Mesothelial cell of epicardium (in vitro differentiated cells): Measurements from ENCODE around the gene IL23R. TPM values are rescaled to one million over a fixed set of nuclear protein-coding genes. Genes with fewer than 3 reads are reported as not detected.

ENCODE experiments used
- DNase-seq, 2 experiments: peaks; one replicate each; pipeline ENCODE4 v3.0.0; 2021; ENCODE audit warnings: low spot score in 2 of 2; ENCODE audit not compliant: unreplicated experiment in 2 of 2
- H3K27ac Mint-ChIP-seq: 2 replicates; pipeline ENCODE4 v1.8.0; 2021; ENCODE audit warnings: mixed read lengths
- H3K27me3 Mint-ChIP-seq: 2 replicates; pipeline ENCODE4 v1.8.0; 2021; ENCODE audit warnings: low read depth, mixed read lengths
- H3K36me3 Mint-ChIP-seq: 2 replicates; pipeline ENCODE4 v1.8.0; 2021; ENCODE audit warnings: mixed read lengths
- H3K4me1 Mint-ChIP-seq: 2 replicates; pipeline ENCODE4 v1.8.0; 2021; ENCODE audit warnings: mixed read lengths
- H3K4me3 Mint-ChIP-seq: 2 replicates; pipeline ENCODE4 v1.8.0; 2021; ENCODE audit warnings: mild to moderate bottlenecking, moderate library complexity, mixed read lengths
- H3K9me3 Mint-ChIP-seq: 2 replicates; pipeline ENCODE4 v1.8.0; 2021; ENCODE audit warnings: mixed read lengths
- CTCF ChIP-seq: fragments of 200-600 bp; sonication (generic); IDR thresholded peaks from one replicate; pipeline ENCODE4 v1.5.0; 2021; ENCODE audit warnings: antibody characterized with exemption; ENCODE audit not compliant: unreplicated experiment
- total RNA-seq: library from RNA; stranded (reverse); gene quantifications from 3 replicates; pipeline ENCODE4 v1.2.1, GENCODE V29; 2021

IL23R gene
- total RNA-seq, 1 donor from 2014 or later = 0.09 TPM

- Mint-ChIP-seq H3K27ac (no peak overlapping the region), H3K9me3 (no peaks in the 10 kb centered on the region), H3K4me3 (no peak overlapping the region), H3K36me3 (no peaks in the 10 kb centered on the region), H3K27me3 (no peaks in the 10 kb centered on the region), H3K4me1 (peaks cover 3% of the 10 kb centered on the region)
- DNase-seq = no peak
- no peak for TF ChIP-seq CTCF
These were observed 97.9 kb downstream of the IL23R start for GRCh38 chr1:67264152-67264551.

GRCh38 chr1:67264899-67265298 lies 98.6 kb downstream of the IL23R start:
- H3K27me3 Mint-ChIP-seq = no peaks in the 10 kb centered on the region
- H3K36me3 Mint-ChIP-seq = no peaks in the 10 kb centered on the region
- TF ChIP-seq CTCF = no peak
- no peak overlapping the region for H3K4me3 Mint-ChIP-seq
- H3K9me3 Mint-ChIP-seq = no peaks in the 10 kb centered on the region
- no peak overlapping the region for H3K27ac Mint-ChIP-seq
- DNase-seq = no peak
- H3K4me1 Mint-ChIP-seq = peaks cover 3% of the 10 kb centered on the region

- H3K4me1 Mint-ChIP-seq = no peaks in the 10 kb centered on the region
- H3K27me3 Mint-ChIP-seq = peaks cover 2% of the 10 kb centered on the region
- H3K4me3 Mint-ChIP-seq = no peak overlapping the region
- DNase-seq = no peak
- H3K27ac Mint-ChIP-seq = no peak overlapping the region
- no peak for TF ChIP-seq CTCF
- H3K9me3 Mint-ChIP-seq = peaks cover 27% of the 10 kb centered on the region
- H3K36me3 Mint-ChIP-seq = no peaks in the 10 kb centered on the region
These were observed 102.8 kb downstream of the IL23R start for GRCh38 chr1:67269061-67269460.

GRCh38 chr1:67270541-67270940 lies 104.3 kb downstream of the IL23R start:
- no peak for TF ChIP-seq CTCF
- Mint-ChIP-seq H3K4me1 (no peaks in the 10 kb centered on the region), H3K36me3 (no peaks in the 10 kb centered on the region), H3K9me3 (peaks cover 29% of the 10 kb centered on the region), H3K27ac (no peak overlapping the region), H3K4me3 (no peak overlapping the region), H3K27me3 (peaks cover 2% of the 10 kb centered on the region)
- DNase-seq = no peak

- no peaks in the 10 kb centered on the region for H3K36me3 Mint-ChIP-seq
- H3K9me3 Mint-ChIP-seq = peaks cover 43% of the 10 kb centered on the region
- H3K27ac Mint-ChIP-seq = no peak overlapping the region
- TF ChIP-seq CTCF = no peak
- DNase-seq = no peak
- H3K4me1 Mint-ChIP-seq = no peaks in the 10 kb centered on the region
- H3K27me3 Mint-ChIP-seq = peaks cover 5% of the 10 kb centered on the region
- H3K4me3 Mint-ChIP-seq = no peak overlapping the region
These were observed 107.3 kb downstream of the IL23R start for GRCh38 chr1:67273591-67273990.

GRCh38 chr1:67274623-67275325 lies 108.5 kb downstream of the IL23R start:
- Mint-ChIP-seq H3K4me1 (no peaks in the 10 kb centered on the region), H3K4me3 (no peak overlapping the region), H3K9me3 (peaks cover 43% of the 10 kb centered on the region), H3K27ac (no peak overlapping the region), H3K27me3 (peaks cover 5% of the 10 kb centered on the region), H3K36me3 (no peaks in the 10 kb centered on the region)
- TF ChIP-seq CTCF = no peak
- DNase-seq = no peak
